Measurements from ENCODE around the gene PTCH1.

PTCH1 gene

GRCh38 chr9:95438561-95439357, 78.0 kb downstream of the PTCH1 start (continued):
- TF ChIP-seq, protein P1, sequence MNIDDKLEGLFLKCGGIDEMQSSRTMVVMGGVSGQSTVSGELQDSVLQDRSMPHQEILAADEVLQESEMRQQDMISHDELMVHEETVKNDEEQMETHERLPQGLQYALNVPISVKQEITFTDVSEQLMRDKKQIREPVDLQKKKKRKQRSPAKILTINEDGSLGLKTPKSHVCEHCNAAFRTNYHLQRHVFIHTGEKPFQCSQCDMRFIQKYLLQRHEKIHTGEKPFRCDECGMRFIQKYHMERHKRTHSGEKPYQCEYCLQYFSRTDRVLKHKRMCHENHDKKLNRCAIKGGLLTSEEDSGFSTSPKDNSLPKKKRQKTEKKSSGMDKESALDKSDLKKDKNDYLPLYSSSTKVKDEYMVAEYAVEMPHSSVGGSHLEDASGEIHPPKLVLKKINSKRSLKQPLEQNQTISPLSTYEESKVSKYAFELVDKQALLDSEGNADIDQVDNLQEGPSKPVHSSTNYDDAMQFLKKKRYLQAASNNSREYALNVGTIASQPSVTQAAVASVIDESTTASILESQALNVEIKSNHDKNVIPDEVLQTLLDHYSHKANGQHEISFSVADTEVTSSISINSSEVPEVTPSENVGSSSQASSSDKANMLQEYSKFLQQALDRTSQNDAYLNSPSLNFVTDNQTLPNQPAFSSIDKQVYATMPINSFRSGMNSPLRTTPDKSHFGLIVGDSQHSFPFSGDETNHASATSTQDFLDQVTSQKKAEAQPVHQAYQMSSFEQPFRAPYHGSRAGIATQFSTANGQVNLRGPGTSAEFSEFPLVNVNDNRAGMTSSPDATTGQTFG (tag by site-specific recombination; IDR thresholded peaks at IDR 0.05; ENCODE audit: borderline replicate concordance): no peak
- TF ChIP-seq ZNF391 (tag by site-specific recombination; IDR thresholded peaks at IDR 0.05; ENCODE audit: borderline replicate concordance, low read depth) (no peak), ZNF274 (IDR thresholded peaks at IDR 0.05; ENCODE audit: low read length) (no peak), ZNF274 (tag by site-specific recombination; IDR thresholded peaks at IDR 0.05; ENCODE audit: borderline replicate concordance) (no peak), ZNF24 (tag by site-specific recombination; IDR thresholded peaks at IDR 0.05) (no peak), ZNF776 (tag by site-specific recombination; IDR thresholded peaks at IDR 0.05; ENCODE audit: borderline replicate concordance) (no peak), ZNF404 (tag by site-specific recombination; IDR thresholded peaks at IDR 0.05) (no peak), ZEB2 (tag by site-specific recombination; IDR thresholded peaks at IDR 0.05) (no peak), ZFP69B (tag by site-specific recombination; IDR thresholded peaks at IDR 0.05) (no peak)

DNA sequence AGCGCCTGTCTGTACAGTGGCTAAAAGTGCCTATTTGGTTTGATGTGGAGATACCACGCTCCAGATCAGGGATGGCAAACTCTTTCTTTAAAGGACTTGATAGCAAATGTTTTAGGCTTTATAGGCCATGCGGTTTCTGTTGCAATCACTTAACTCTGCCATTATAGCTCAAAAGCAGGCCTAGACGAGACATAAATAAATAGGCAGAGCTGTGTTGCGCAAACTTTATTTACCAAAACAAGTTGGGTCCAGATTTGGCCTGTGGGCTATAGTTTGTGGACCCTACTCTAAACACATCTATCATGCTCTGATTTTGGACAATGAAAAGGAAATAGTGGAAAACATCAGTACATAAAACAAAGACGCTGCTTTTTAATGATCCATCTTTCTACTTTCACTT, 79.2 kb downstream of the PTCH1 start:
- Histone ChIP-seq H3K9me3 (ENCODE audit: control insufficient read depth, insufficient read depth, low read depth, low read length) (no peaks in the 10 kb centered on the region), H3K4me1 (ENCODE audit: control insufficient read depth, insufficient read depth, low read length) (no peaks in the 10 kb centered on the region), H3K36me3 (ENCODE audit: control insufficient read depth in 2 of 2, insufficient read depth in 1 of 2, low read length in 2 of 2) (peaks cover 0 to 3% of the 10 kb centered on the region in 2 experiments; a peak in 1 of 3 replicates), H3K27ac (ENCODE audit: extremely low read depth, low read depth, low read length) (no peak overlapping the region), H3K4me3 (ENCODE audit: low read depth, low read length) (no peak overlapping the region)
- ChIA-PET CTCF (no interaction called here), POLR2A (no interaction called here)
- TF ChIP-seq OSR2 (tag by site-specific recombination; IDR thresholded peaks at IDR 0.05) (no peak), ZNF549 (tag by site-specific recombination; IDR thresholded peaks at IDR 0.05) (no peak), ZNF768 (tag by site-specific recombination; IDR thresholded peaks at IDR 0.05) (no peak), ZNF658 (tag by site-specific recombination; IDR thresholded peaks at IDR 0.05) (no peak), KLF16 (tag by site-specific recombination; IDR thresholded peaks at IDR 0.05) (no peak), ZNF184 (tag by site-specific recombination; IDR thresholded peaks at IDR 0.05) (no peak), ZNF274 (IDR thresholded peaks at IDR 0.05; ENCODE audit: low read length) (no peak), ZNF274 (tag by site-specific recombination; IDR thresholded peaks at IDR 0.05; ENCODE audit: borderline replicate concordance) (no peak)

DNA sequence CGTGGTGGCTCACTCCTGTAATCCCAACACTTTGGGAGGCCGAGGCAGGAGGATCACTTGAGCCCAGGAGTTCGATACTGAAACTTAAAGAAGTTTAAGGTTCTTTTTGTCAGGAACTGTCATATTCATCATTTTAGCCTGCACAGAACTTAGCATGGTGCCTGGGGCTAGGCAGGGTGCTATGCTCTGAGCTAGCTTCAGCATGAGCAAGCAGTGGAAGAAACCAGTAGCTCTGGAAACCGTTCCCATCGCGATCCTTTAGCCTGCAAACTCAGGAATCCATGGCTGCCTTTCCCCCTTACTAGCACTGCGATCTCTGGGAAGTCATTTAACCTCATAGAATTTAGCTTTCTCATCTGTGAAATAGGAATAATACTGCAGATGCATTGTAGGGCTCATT, 80.4 kb downstream of the PTCH1 start:
- no peaks in the 10 kb centered on the region for H3K4me1 ChIP-seq (ENCODE audit: control insufficient read depth, insufficient read depth, low read length)
- H3K36me3 ChIP-seq (ENCODE audit: control insufficient read depth in 2 of 2, insufficient read depth in 1 of 2, low read length in 2 of 2): no peaks in the 10 kb centered on the region
- no peak overlapping the region for H3K27ac ChIP-seq (ENCODE audit: extremely low read depth, low read depth, low read length)
- ChIA-PET POLR2A (no interaction called here), CTCF (no interaction called here)
- H3K4me3 ChIP-seq (ENCODE audit: low read depth, low read length): no peak overlapping the region
- no peaks in the 10 kb centered on the region for H3K9me3 ChIP-seq (ENCODE audit: control insufficient read depth, insufficient read depth, low read depth, low read length)
- TF ChIP-seq ZNF121 (tag by site-specific recombination; IDR thresholded peaks at IDR 0.05) (no peak), MZF1 (tag by site-specific recombination; IDR thresholded peaks at IDR 0.05; ENCODE audit: borderline replicate concordance) (no peak), ZSCAN23 (tag by site-specific recombination; IDR thresholded peaks at IDR 0.05) (no peak), ZNF548 (tag by site-specific recombination; IDR thresholded peaks at IDR 0.05) (no peak), IKZF3 (tag by site-specific recombination; IDR thresholded peaks at IDR 0.05) (no peak), ZNF514 (tag by site-specific recombination; IDR thresholded peaks at IDR 0.05) (no peak), GLI2 (tag by site-specific recombination; IDR thresholded peaks at IDR 0.05; ENCODE audit: borderline replicate concordance, low read depth) (no peak), ZNF610 (tag by site-specific recombination; IDR thresholded peaks at IDR 0.05; ENCODE audit: borderline replicate concordance) (no peak), ZNF473 (tag by site-specific recombination; IDR thresholded peaks at IDR 0.05) (no peak), HIC1 (tag by site-specific recombination; IDR thresholded peaks at IDR 0.05) (no peak), KLF8 (tag by site-specific recombination; IDR thresholded peaks at IDR 0.05) (no peak)
- TF ChIP-seq, protein P2, sequence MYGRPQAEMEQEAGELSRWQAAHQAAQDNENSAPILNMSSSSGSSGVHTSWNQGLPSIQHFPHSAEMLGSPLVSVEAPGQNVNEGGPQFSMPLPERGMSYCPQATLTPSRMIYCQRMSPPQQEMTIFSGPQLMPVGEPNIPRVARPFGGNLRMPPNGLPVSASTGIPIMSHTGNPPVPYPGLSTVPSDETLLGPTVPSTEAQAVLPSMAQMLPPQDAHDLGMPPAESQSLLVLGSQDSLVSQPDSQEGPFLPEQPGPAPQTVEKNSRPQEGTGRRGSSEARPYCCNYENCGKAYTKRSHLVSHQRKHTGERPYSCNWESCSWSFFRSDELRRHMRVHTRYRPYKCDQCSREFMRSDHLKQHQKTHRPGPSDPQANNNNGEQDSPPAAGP (tag by site-specific recombination; IDR thresholded peaks at IDR 0.05): no peak

Measured in HEK293 (cell line).